OCI-LY3 (cell line): ENCODE data around the gene SERPINA1.

ENCODE experiments used
- CTCF ChIP-seq: fragments of 200-600, 300-600 bp; sonication (generic); IDR thresholded peaks from 2 replicates; pipeline ENCODE4 v1.5.1; 2014; ENCODE audit warnings: antibody characterized with exemption, low read length, low read depth
- EZH2phosphoT487 ChIP-seq: fragments of 200-600 bp; shearing (Covaris generic); IDR thresholded peaks from 2 replicates; pipeline ENCODE4 v1.6.1; 2018; ENCODE audit warnings: antibody characterized with exemption, mixed run types, low read depth

- no peak for TF ChIP-seq CTCF
- TF ChIP-seq EZH2phosphoT487: no peak
Observed at GRCh38 chr14:94424371-94424770, 36.0 kb upstream of the SERPINA1 start.
